GM20000 (cell line): ENCODE results near the gene FBXL13.
"Not testable (repeated sequence)": the region's sequence is repeated elsewhere in the genome, so short reads cannot be mapped to it uniquely, and the experiment has no call there.

Experiments used
- DNase-seq: peaks from one replicate; pipeline ENCODE4 v3.0.0; 2012; ENCODE audit warnings: low spot score
- CTCF ChIP-seq: IDR thresholded peaks from 2 replicates; pipeline ENCODE4 v1.5.1; 2012; ENCODE audit warnings: mild to moderate bottlenecking, control low read depth; ENCODE audit errors: extremely low read depth, missing control alignments

FBXL13 gene

GRCh38 chr7:102916881-102917280 is 157.7 kb downstream of the FBXL13 start:
- DNase-seq: no peak
- TF ChIP-seq CTCF: no peak

- DNase-seq: no peak
- no peak for TF ChIP-seq CTCF
Observed at GRCh38 chr7:102916426-102916825, 158.2 kb downstream of the FBXL13 start.

- no peak for TF ChIP-seq CTCF
- no peak for DNase-seq
Observed at GRCh38 chr7:102914585-102914984, 160.0 kb downstream of the FBXL13 start.

- no peak for DNase-seq
- no peak for TF ChIP-seq CTCF
Observed at GRCh38 chr7:102913826-102914225, 160.8 kb downstream of the FBXL13 start.

- no peak for DNase-seq
- no peak for TF ChIP-seq CTCF
Observed at GRCh38 chr7:102912742-102913141, 161.9 kb downstream of the FBXL13 start, which contains the start of gene LRRC17. LRRC17 (plus strand) TSS chr7:102913000; CDS start chr7:102933914, 20,914 bp downstream.

GRCh38 chr7:102908676-102909075 is 165.9 kb downstream of the FBXL13 start:
- TF ChIP-seq CTCF: no peak
- DNase-seq: no peak

GRCh38 chr7:102903576-102903975 is 171.0 kb downstream of the FBXL13 start:
- not testable (repeated sequence) for DNase-seq

- DNase-seq: not testable (repeated sequence)
Observed at GRCh38 chr7:102902052-102902451, 172.5 kb downstream of the FBXL13 start.

GRCh38 chr7:102898532-102898859 is 176.1 kb downstream of the FBXL13 start:
- no peak for DNase-seq
- TF ChIP-seq CTCF: no peak
